HTR-8/SVneo (cell line): ENCODE measurements around the gene OR52N5.

Experiments
- DNase-seq: peaks from one replicate; pipeline ENCODE4 v3.0.0; 2011; ENCODE audit warnings: low spot score, mixed read lengths; ENCODE audit not compliant: insufficient read length
- FAIRE-seq: peaks from 2 replicates; lab custom pipeline; 2011; peaks lifted over from hg19 to GRCh38; lab: Jason Lieb, UNC

OR52N5 gene

GRCh38 chr11:5726351-5726750 is 56.8 kb downstream of the OR52N5 start:
- FAIRE-seq, result no peak
- DNase-seq, result no peak
